Measurements from ENCODE around the gene OR5C1.

OR5C1 gene

GRCh38 chr9:122816163-122816867, 27.6 kb downstream of the OR5C1 start (continued):
- TF ChIP-seq ZBTB49 (tag by site-specific recombination; IDR thresholded peaks at IDR 0.05; ENCODE audit: low read depth): no peak

- no peak overlapping the region for H3K4me3 ChIP-seq (ENCODE audit: low read depth, low read length)
- TF ChIP-seq ZBTB20 (tag by site-specific recombination; IDR thresholded peaks at IDR 0.05) (no peak), ZNF585B (tag by site-specific recombination; IDR thresholded peaks at IDR 0.05) (no peak), SP3 (tag by site-specific recombination; IDR thresholded peaks at IDR 0.05) (no peak), ZNF132 (tag by site-specific recombination; IDR thresholded peaks at IDR 0.05; ENCODE audit: borderline replicate concordance) (no peak), ZBTB11 (tag by site-specific recombination; conservative IDR thresholded peaks at IDR 0.05; ENCODE audit: low read depth) (no peak), ZFHX2 (tag by site-specific recombination; conservative IDR thresholded peaks at IDR 0.05) (no peak), ZNF292 (tag by site-specific recombination; IDR thresholded peaks at IDR 0.05; ENCODE audit: borderline replicate concordance, low read depth) (no peak)
- no peak overlapping the region for H3K27ac ChIP-seq (ENCODE audit: extremely low read depth, low read depth, low read length)
- ChIA-PET CTCF (interaction anchor here (0.7 to 4.0 kb wide), 7 partner anchors 8 to 1199 kb away, joined by 3 to 26 read pairs (median 4); no protein-coding TSS in a partner anchor), POLR2A (interaction anchor here (1.9 kb wide), 1 partner anchor 9 kb away, joined by 9 read pairs; the partner anchor contains the start of gene PDCL)
- H3K9me3 ChIP-seq (ENCODE audit: control insufficient read depth, insufficient read depth, low read depth, low read length): no peaks in the 10 kb centered on the region
- H3K4me1 ChIP-seq (ENCODE audit: control insufficient read depth, insufficient read depth, low read length): peaks cover 8% of the 10 kb centered on the region
- peaks cover 7 to 60% of the 10 kb centered on the region in 2 experiments for H3K36me3 ChIP-seq (ENCODE audit: control insufficient read depth in 2 of 2, insufficient read depth in 1 of 2, low read length in 2 of 2)
These were observed 30.6 kb downstream of the OR5C1 start for GRCh38 chr9:122819326-122819725.

- Histone ChIP-seq H3K27ac (ENCODE audit: extremely low read depth, low read depth, low read length) (no peak overlapping the region), H3K4me1 (ENCODE audit: control insufficient read depth, insufficient read depth, low read length) (peaks cover 8% of the 10 kb centered on the region), H3K9me3 (ENCODE audit: control insufficient read depth, insufficient read depth, low read depth, low read length) (no peaks in the 10 kb centered on the region), H3K36me3 (ENCODE audit: control insufficient read depth in 2 of 2, insufficient read depth in 1 of 2, low read length in 2 of 2) (peaks cover 7 to 64% of the 10 kb centered on the region in 2 experiments), H3K4me3 (ENCODE audit: low read depth, low read length) (no peak overlapping the region)
- POLR2A ChIA-PET: interaction anchor here (0.6 to 1.9 kb wide), 2 partner anchors 8 to 18 kb away, joined by 7 to 9 read pairs; partner anchors contain the start of gene PDCL
- TF ChIP-seq ZNF169 (tag by site-specific recombination; IDR thresholded peaks at IDR 0.05): no peak
- TF ChIP-seq ZNF433 (tag by site-specific recombination; IDR thresholded peaks at IDR 0.05; ENCODE audit: low read depth): no peak
- TF ChIP-seq ZNF629 (tag by site-specific recombination; IDR thresholded peaks at IDR 0.05): no peak
- TF ChIP-seq SCRT1 (tag by site-specific recombination; IDR thresholded peaks at IDR 0.05; ENCODE audit: borderline replicate concordance): no peak
- no peak for TF ChIP-seq KLF7 (tag by site-specific recombination; IDR thresholded peaks at IDR 0.05; ENCODE audit: borderline replicate concordance)
- TF ChIP-seq ZBTB7A (tag by site-specific recombination; IDR thresholded peaks at IDR 0.05; ENCODE audit: low read depth): no peak
- no peak for TF ChIP-seq SALL2 (tag by site-specific recombination; IDR thresholded peaks at IDR 0.05; ENCODE audit: borderline replicate concordance)
- TF ChIP-seq ZNF175 (tag by site-specific recombination; IDR thresholded peaks at IDR 0.05): no peak
- TF ChIP-seq ZNF324 (tag by site-specific recombination; IDR thresholded peaks at IDR 0.05): no peak
- CTCF ChIA-PET: interaction anchor here (0.7 to 4.0 kb wide), 4 partner anchors 7 to 1200 kb away, joined by 3 to 26 read pairs (median 4); no protein-coding TSS in a partner anchor
These were observed 31.2 kb downstream of the OR5C1 start for GRCh38 chr9:122819791-122820489.
